ENCODE measurements around the gene TMEM101. TPM values are rescaled to one million over a fixed set of nuclear protein-coding genes. Genes with fewer than 3 reads are reported as not detected.
A peak's percentile ranks its signal among the peaks of the same experiment; 100 is the strongest.
"Not testable (repeated sequence)": the region's sequence is repeated elsewhere in the genome, so short reads cannot be mapped to it uniquely, and the experiment has no call there.

The TMEM101 gene
- total RNA-seq, 2 donors from 2014 or later = 16.1 to 17.5 TPM

DNA sequence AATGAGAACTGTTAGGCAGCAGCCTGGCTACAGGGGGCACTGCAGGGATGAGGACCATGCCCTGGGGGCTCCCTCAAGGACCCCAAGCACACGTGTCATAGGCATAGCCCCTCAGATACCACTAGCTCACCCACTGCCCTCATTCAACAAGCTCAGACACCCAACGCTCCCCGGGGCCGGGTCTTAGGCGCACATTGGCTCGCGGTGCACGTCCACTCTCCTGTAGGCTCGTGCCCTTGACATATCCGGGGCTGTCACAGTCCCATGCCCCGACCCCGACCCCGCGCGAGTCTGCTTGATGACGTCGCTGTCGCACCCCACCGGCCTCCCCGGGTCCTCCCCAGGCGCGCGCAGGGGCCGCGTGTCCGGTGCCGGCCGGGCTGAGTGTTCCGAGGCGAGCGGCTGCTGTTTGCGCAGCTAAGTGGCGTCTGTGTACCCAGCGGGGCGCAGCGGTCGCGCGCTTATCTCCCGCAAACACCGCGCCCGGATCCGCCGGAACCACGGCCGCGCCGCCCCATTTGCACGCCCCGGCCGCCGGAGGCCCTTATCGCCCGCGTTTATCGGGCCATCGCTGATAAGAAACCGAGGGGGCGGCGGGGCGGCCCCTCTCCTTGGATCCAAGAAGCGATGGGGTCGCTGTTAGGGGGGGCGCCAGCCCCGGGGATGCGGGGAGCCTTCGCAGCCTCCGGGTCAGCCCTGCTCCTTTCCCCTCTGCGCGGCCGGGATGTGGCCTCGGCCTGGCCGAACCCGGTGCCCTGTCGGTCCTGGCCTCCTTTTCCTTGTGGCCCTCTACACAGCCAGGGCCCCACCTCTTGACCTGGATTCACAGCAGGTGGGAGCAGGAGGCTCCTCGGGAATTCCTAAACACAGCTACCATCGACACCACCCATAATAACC, 31.0 kb downstream of the TMEM101 start:
- DNase-seq (peak; percentile 33), ATAC-seq (peak; percentile 62 to 66)
- intact Hi-C loops (cut with DNase I) = no loop called here

DNA sequence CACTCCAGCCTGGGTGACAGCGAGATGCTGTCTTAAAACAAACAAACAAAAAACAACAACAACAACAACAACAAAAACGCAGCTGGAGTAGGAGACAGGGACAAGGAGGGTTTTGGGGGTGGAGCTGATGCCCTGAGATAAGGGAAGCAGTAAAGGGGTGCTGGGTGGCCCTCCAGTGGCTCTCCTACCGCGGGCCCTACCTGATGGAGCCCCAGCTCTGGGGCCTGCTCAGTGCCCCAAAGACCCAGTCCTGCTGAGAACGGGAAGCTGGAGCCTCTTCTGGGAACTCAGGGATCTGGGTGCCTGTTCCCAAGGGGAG, 31.6 kb downstream of the TMEM101 start:
- intact Hi-C loops (cut with DNase I) = no loop called here
- no peak for ATAC-seq
- no peak for DNase-seq

DNA sequence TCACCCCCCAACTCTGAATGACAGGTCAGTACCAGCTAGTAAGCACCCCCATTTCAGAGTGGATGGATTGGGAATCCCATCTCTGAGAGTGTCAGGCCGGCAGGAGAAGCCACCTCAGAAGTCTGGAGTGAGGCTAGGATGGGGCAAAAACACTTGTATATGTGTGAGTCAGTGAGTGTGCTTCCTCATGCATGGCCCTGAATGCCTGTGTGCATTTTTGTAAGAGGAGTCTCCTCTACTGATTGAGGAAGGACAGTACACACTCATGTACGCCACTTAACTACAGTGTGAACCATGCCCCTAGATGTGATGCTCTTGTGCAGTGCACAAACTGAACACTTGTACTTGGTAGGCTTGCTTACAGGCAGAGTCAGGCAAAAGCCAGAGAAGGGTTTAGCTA, 32.6 kb downstream of the TMEM101 start:
- ATAC-seq (no peak), DNase-seq (no peak)
- intact Hi-C loops (cut with DNase I) = no loop called here

- no peak for DNase-seq
- intact Hi-C loops (cut with DNase I) = no loop called here
- no peak for ATAC-seq
Measured at GRCh38 chr17:43979671-43980070, 35.1 kb downstream of the TMEM101 start.

GRCh38 chr17:43979011-43979410, 35.8 kb downstream of the TMEM101 start:
- DNase-seq (no peak), ATAC-seq (no peak)
- intact Hi-C loops (cut with DNase I) = no loop called here

DNA sequence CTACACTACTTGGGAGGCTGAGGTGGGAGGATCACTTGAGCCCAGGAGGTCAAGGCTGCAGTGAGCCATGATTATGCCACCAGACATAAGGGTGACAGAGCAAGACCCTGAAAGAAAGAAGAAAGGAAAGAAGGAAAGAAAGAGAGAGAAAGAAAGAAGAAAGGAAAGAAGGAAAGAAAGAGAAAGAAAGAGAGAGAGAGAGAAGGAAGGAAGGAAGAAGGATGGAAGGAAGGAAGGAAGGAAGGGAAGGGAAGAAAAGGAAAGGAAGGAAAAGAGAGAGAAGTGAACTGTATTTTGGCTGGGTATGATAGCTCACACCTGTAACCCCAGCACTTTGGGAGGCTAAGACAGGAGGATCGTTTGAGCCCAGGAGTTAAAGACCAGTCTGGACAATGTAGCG, 36.7 kb downstream of the TMEM101 start:
- no peak for ATAC-seq
- no peak for DNase-seq
- intact Hi-C loops (cut with DNase I) = no loop called here

GRCh38 chr17:43976963-43977837, 37.6 kb downstream of the TMEM101 start:
- no peak for ATAC-seq
- intact Hi-C loops (cut with DNase I) = no loop called here
- no peak for DNase-seq

GRCh38 chr17:43975898-43976297, 38.9 kb downstream of the TMEM101 start:
- DNase-seq (no peak), ATAC-seq (no peak)
- intact Hi-C loops (cut with DNase I) = no loop called here

DNA sequence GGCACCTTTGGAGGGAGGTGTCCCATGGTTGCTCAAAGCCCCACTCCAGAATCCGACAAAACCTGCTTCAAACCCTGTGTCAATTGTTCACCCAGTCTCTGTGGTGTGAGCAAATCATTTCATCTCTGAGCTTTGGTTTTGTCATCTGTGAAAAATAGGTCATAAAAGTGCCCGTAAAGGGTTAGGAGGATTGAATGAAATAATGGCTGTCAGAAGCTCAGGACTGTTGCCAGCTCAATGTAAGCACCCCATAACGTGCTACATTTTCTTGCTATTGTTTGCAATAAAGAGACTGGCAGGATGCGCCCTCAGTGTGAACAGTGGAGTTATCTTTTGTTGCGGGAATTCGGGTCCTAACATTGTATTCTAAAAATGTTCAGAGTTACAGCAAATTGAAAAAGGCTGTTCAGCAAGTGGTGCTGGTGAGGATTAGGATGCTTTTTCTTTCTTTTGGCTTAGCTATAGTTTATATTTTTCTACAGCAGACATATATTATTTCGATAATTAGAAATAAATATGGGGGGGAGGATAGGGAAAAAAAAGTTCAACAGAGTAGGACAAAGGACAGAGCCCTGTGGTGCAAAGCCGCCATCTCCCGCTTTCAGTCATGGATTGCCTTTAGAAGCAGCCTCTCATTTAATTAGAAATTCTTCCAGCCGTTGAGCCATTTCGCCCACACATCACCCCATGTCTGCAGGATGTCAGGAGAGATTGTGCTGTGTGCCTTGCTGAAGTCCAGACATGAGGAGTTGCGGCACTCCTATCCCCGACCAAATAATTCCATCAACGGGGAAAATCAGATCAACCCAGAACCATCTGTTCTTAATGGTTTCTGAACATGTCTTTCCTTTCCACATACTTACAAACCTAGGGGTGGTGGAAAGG, 40.1 kb downstream of the TMEM101 start:
- intact Hi-C loops (cut with DNase I) = no loop called here
- ATAC-seq (no peak), DNase-seq (no peak)

DNA sequence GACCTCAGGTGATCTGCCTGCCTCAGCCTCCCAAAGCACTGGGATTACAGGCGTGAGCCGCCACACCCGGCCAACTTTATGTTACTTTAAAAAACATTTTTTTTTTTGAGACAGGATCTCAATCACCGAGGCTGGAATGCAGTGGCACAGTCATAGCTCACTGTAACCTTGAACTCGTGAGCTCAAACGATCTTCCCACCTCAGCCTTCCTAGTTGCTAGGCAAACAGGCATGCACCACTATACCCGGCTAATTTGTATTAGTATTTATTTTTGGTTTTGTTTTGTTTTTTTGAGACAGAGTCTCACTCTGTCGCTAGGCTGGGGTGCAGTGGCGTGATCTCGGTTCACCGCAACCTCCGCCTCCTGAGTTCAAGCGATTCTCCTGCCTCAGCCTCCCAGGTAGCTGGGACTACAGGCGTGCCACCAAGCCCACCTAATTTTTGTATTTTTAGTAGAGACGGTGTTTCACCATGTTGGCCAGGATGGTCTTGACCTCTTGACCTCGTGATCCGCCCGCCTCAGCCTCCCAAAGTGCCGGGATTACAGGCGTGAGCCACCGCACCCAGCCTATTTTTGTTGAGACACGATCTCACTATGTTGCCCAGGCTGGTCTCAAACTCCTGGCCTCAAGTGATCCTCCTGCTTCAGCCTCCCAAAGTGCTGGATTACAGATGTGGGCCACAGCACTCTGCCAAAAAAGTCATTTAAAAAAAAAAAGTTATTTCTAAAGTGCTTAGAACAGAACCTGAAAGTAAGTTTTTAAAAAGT, 42.1 kb downstream of the TMEM101 start:
- DNase-seq; ATAC-seq; intact Hi-C loops (cut with DNase I): not testable (repeated sequence)

DNA sequence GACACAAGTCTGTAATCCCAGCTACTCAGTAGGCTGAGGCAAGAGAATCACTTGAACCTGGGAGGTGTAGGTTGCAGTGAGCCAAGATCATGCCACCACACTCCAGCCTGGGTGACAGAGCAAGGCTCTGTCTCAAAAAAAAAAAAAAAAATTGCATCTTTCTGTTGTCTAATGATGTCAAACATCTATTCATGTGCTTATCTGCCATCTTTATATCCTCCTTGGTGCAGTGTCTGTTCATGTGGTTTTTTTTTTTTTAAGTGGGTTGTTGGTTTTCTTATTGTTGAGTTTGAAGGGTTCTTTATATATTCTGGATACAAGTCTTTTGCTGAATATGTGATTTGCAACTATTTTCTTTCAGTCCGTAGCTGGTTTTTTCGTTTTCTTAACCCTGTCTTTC, 43.3 kb downstream of the TMEM101 start:
- intact Hi-C loops (cut with DNase I); ATAC-seq; DNase-seq: not testable (repeated sequence)

DNA sequence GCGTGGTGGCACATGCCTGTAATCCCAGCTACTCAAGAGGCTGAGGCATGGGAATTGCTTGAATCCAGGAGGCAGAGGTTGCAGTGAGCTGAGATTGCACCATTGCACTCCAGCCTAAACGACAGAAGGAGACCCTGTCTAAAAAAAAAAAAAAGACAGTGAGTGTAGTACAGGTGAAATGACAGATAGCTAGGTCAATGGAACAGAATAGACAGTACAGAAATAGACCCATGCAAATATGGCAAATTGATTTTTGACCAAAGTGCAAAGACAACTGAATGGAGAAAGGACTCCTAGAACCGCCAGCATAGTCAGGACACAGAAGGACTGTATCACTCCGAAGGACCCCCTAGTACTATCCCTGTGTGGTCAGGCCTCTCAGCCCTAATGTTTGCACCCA, 44.4 kb downstream of the TMEM101 start:
- intact Hi-C loops (cut with DNase I) = no loop called here
- ATAC-seq (no peak), DNase-seq (no peak)

DNA sequence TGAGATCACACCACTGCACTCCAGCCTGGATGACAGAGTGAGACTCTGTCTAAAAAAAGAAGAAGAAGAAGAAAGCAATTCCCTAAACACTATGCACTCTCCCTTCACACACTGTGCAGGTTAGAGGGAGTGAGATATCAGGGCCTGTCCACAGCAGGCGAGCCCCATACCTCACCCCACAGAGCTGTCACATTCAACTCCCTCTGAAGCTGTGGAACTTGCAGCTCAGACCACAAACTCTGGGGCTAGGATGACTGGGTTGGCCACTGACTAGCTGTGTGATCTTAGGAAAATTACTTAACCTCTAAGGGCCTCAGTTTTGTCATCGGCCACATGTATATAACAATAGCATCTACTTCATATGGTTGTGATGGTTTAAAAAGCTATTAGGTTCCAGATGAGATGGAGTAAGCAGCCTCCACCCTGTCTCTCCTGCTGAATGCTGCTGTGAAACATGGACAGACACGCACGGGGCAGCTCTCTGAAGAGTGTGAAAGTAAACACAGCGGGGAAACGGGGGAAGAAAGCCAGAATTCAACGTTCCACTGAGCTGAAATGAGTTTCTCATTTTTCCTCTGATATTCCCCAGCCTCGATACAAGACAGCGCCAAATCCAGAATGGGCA, 47.4 kb downstream of the TMEM101 start:
- intact Hi-C loops (cut with DNase I) = no loop called here
- no peak for DNase-seq
- no peak for ATAC-seq

- intact Hi-C loops (cut with DNase I) = no loop called here
- ATAC-seq (no peak), DNase-seq (no peak)
Measured at GRCh38 chr17:43966276-43966675, 48.5 kb downstream of the TMEM101 start.

GRCh38 chr17:43962479-43962878, 52.3 kb downstream of the TMEM101 start:
- intact Hi-C loops (cut with DNase I) = no loop called here
- no peak for DNase-seq

GRCh38 chr17:43961954-43962353, 52.8 kb downstream of the TMEM101 start:
- no peak for ATAC-seq
- intact Hi-C loops (cut with DNase I) = no loop called here
- DNase-seq = no peak

More at GRCh38 chr17:43962479-43962878, 52.3 kb downstream of the TMEM101 start:
- no peak for ATAC-seq

- intact Hi-C loops (cut with DNase I); DNase-seq; ATAC-seq: not testable (repeated sequence)
Measured at GRCh38 chr17:43961292-43961691, 53.5 kb downstream of the TMEM101 start.
